K562 (cell line): ENCODE results near the gene CD38. TPM values are rescaled to one million over a fixed set of nuclear protein-coding genes. Genes with fewer than 3 reads are reported as not detected.

Experiments used
- ATAC-seq: fragments of 200-7000 bp; cut with Tn5 transposase; 3 replicates; pipeline ENCODE4 v1.9.1; 2020; ENCODE audit warnings: moderate library complexity
- BruUV-seq: library from RNA; stranded (reverse); fragments of 400-500 nt; replicated peaks from 2 replicates; lab custom pipeline; 2021; lab: Mats Ljungman, UMichigan
- CTCF ChIA-PET: fragments of 300-600 bp; formaldehyde crosslinking; extraction: SDS; loops from one replicate; lab custom pipeline; 2021; ENCODE audit warnings: low intra/inter-chr PET ratio; lab: Yijun Ruan, JAX
- POLR2A ChIA-PET: fragments of 300-600, 350-650 bp; sonication (Branson Sonifier 250); formaldehyde crosslinking; extraction: SDS; loops from one replicate; lab custom pipeline; 2021; ENCODE audit warnings: antibody characterized with exemption, inconsistent platforms; lab: Yijun Ruan, JAX
- DNase-seq, 4 experiments: peaks; one replicate each; pipeline versions ENCODE4 v3.0.0 to v3.0.0-alpha.2; 2011 to 2018; ENCODE audit warnings: low spot score in 3 of 4, mixed read lengths in 3 of 4; ENCODE audit errors: extremely low read depth in 1 of 4
- FAIRE-seq: peaks from 2 replicates; lab custom pipeline; 2011; peaks lifted over from hg19 to GRCh38; lab: Jason Lieb, UNC
- H2AFZ ChIP-seq: 2 replicates; pipeline ENCODE4 v1.6.0; 2011; ENCODE audit warnings: low read depth, low read length, control low read depth, inconsistent platforms
- H3K27ac ChIP-seq: fragments of 200-600 bp; 3 replicates; pipeline ENCODE4 v1.8.0; 2011; ENCODE audit warnings: low read depth, mild to moderate bottlenecking, control low read depth, inconsistent platforms, low read length, moderate library complexity, mixed read lengths; ENCODE audit errors: extremely low read depth
- H3K27me3 ChIP-seq, 2 experiments: fragments of 300-600 bp in 1 of 2; 2 replicates in 1 of 2; 3 replicates in 1 of 2; pipeline versions ENCODE4 v1.6.0 to v1.8.0; 2011; ENCODE audit warnings: inconsistent platforms in 2 of 2, low read length in 2 of 2, mild to moderate bottlenecking in 1 of 2, mixed read lengths in 1 of 2, moderate library complexity in 1 of 2; ENCODE audit not compliant: control insufficient read depth in 2 of 2, insufficient read depth in 2 of 2
- H3K36me3 ChIP-seq: fragments of 300-600 bp; 3 replicates; pipeline ENCODE4 v1.8.0; 2011; ENCODE audit warnings: mild to moderate bottlenecking, low read length, inconsistent platforms; ENCODE audit not compliant: control insufficient read depth, insufficient read depth
- H3K4me1 ChIP-seq, 2 experiments: fragments of 200-600 bp in 1 of 2; replicated peaks in 1 of 2; 2 replicates in 1 of 2; 3 replicates in 1 of 2; pipeline versions ENCODE4 v1.5.1 to v1.8.0; 2011; ENCODE audit warnings: inconsistent platforms in 2 of 2, low read length in 2 of 2, mild to moderate bottlenecking in 1 of 2, mixed read lengths in 1 of 2, moderate library complexity in 1 of 2; ENCODE audit not compliant: control insufficient read depth in 2 of 2, insufficient read depth in 2 of 2
- H3K4me2 ChIP-seq: 2 replicates; pipeline ENCODE4 v1.6.1; 2011; ENCODE audit warnings: low read length, control low read depth, inconsistent platforms, mixed read lengths; ENCODE audit not compliant: insufficient read depth
- H3K4me3 ChIP-seq: fragments of 200-600 bp; sonication (generic), shearing (Covaris generic); 2 replicates; pipeline ENCODE4 v1.5.1; 2016; ENCODE audit warnings: control low read depth, inconsistent platforms
- H3K79me2 ChIP-seq: fragments of 200-600 bp; 3 replicates; pipeline ENCODE4 v1.8.0; 2011; ENCODE audit warnings: low read length, inconsistent platforms; ENCODE audit not compliant: control insufficient read depth, insufficient read depth
- H3K9ac ChIP-seq, 2 experiments: 2 replicates each; pipeline versions ENCODE4 v1.6.0 to v1.6.1; 2011; ENCODE audit warnings: low read depth in 2 of 2, low read length in 2 of 2, control low read depth in 1 of 2, inconsistent platforms in 1 of 2, mild to moderate bottlenecking in 1 of 2, mixed read lengths in 1 of 2; ENCODE audit not compliant: insufficient read depth in 1 of 2
- H3K9me1 ChIP-seq: one replicate; pipeline ENCODE4 v1.6.0; 2011; ENCODE audit warnings: inconsistent platforms, mild to moderate bottlenecking, low read length, moderate library complexity; ENCODE audit not compliant: control insufficient read depth, insufficient read depth
- H3K9me3 ChIP-seq: replicated peaks from 2 replicates; pipeline ENCODE4 v1.5.1; 2011; ENCODE audit warnings: low read depth, low read length, inconsistent platforms; ENCODE audit not compliant: control insufficient read depth, insufficient read depth
- H4K20me1 ChIP-seq: replicated peaks from 2 replicates; pipeline ENCODE4 v1.6.1; 2011; ENCODE audit warnings: low read length, inconsistent platforms, mixed read lengths; ENCODE audit not compliant: control insufficient read depth, insufficient read depth
- CHD7 ChIP-seq: fragments of 200-600 bp; sonication (generic); IDR thresholded peaks from one replicate; pipeline ENCODE4 v1.6.1; 2012; ENCODE audit warnings: mild to moderate bottlenecking, low read depth, low read length, inconsistent platforms
- ELK3 ChIP-seq: fragments of 450-650 bp; formaldehyde crosslinking; IDR thresholded peaks from 2 replicates; pipeline ENCODE4 v1.4.0; 2020; ENCODE audit warnings: mild to moderate bottlenecking
- HOMEZ ChIP-seq: fragments of 250-450 bp; sonication (Bioruptor Pico); IDR thresholded peaks from 2 replicates; pipeline ENCODE4 v1.4.0; 2020; ENCODE audit warnings: mild to moderate bottlenecking, moderate library complexity
- LARP7 ChIP-seq: fragments of 450-650 bp; IDR thresholded peaks from 2 replicates; pipeline ENCODE4 v1.6.1; 2016
- LEF1 ChIP-seq: fragments of 450-650 bp; IDR thresholded peaks from 2 replicates; pipeline ENCODE4 v1.6.1; 2016; ENCODE audit warnings: mild to moderate bottlenecking
- RBM22 ChIP-seq: fragments of 200-400 bp; formaldehyde crosslinking; IDR thresholded peaks from 2 replicates; pipeline ENCODE4 v1.6.1; 2018; ENCODE audit warnings: low read length, low read depth; ENCODE audit not compliant: poor library complexity, severe bottlenecking
- ZC3H8 ChIP-seq: fragments of 450-650 bp; IDR thresholded peaks from 2 replicates; pipeline ENCODE4 v1.6.1; 2017
- ZFPM2 ChIP-seq: fragments of 250-450 bp; sonication (Bioruptor Pico); IDR thresholded peaks from 2 replicates; pipeline ENCODE4 v1.5.1; 2022; ENCODE audit warnings: mild to moderate bottlenecking
- WGBS: fragments of 100-300 bp; shearing (Covaris generic); methylation state at CpG from one replicate; pipeline ENCODE4 v1.1.6; 2016; ENCODE audit warnings: low coverage, mixed read lengths; ENCODE audit not compliant: insufficient coverage; ENCODE audit errors: missing lambda C conversion rate; 5-methylcytosine and 5-hydroxymethylcytosine counted together
- in situ Hi-C: fragments of 300-500 bp; cut with MboI; formaldehyde crosslinking; loops from 4 replicates; pipeline ENCODE4 v1.15.0; 2018; ENCODE audit warnings: inconsistent platforms, mixed read lengths
- intact Hi-C: fragments of 100-400 bp; cut with micrococcal nuclease; formaldehyde crosslinking; loops from 2 replicates; pipeline ENCODE4 v1.14.2; 2022
- polyA plus RNA-seq, 8 experiments: library from polyadenylated mRNA; depleted of rRNA in 4 of 8; stranded (reverse) in 5 of 8; unstranded in 3 of 8; fragments of >200 nt; fragmentation: Nextera tagmentation in 2 of 8; fragmentation: Illumina TruSeq in 1 of 8; extraction: Ambion mirVana in 2 of 8; extraction: Trizol in 1 of 8; gene quantifications; 2 replicates each; pipeline versions ENCODE4 v1.2.1 to v1.2.3, GENCODE V29; 2011 to 2014; ENCODE audit warnings: inconsistent platforms in 1 of 8, missing spikeins in 1 of 8
- total RNA-seq, 7 experiments: library from RNA; depleted of rRNA in 6 of 7; stranded (reverse); fragments of >200 nt in 6 of 7; fragmentation: Illumina TruSeq in 2 of 7; extraction: Trizol in 2 of 7; gene quantifications; 2 replicates each; pipeline versions ENCODE4 v1.2.1 to v1.2.3, GENCODE V29; 2011 to 2021; ENCODE audit warnings: low replicate concordance in 1 of 7

Gene CD38
- total and polyA plus RNA-seq, 9 of the 15 experiments (the other 6 are each of a cell fraction or from before 2014, with no cell fraction given) = 0.04 to 0.06 (median 0.04) TPM; not detected in 5

GRCh38 chr4:15765910-15766697 is 12.0 kb upstream of the CD38 start:
- ChIA-PET POLR2A (interaction anchor here (0.6 kb wide), 1 partner anchor 488 kb away, joined by 3 read pairs; no protein-coding TSS in a partner anchor), CTCF (no interaction called here)
- Histone ChIP-seq H3K4me2 (no peak overlapping the region), H3K79me2 (no peaks in the 10 kb centered on the region), H3K27ac (no peak overlapping the region), H2AFZ (no peak overlapping the region), H3K4me1 (no peaks in the 10 kb centered on the region), H3K9ac (no peak overlapping the region), H3K9me3 (no peaks in the 10 kb centered on the region), H3K9me1 (no peaks in the 10 kb centered on the region), H4K20me1 (no peaks in the 10 kb centered on the region), H3K27me3 (peaks cover 15 to 18% of the 10 kb centered on the region in 2 experiments), H3K4me3 (no peak overlapping the region), H3K36me3 (no peaks in the 10 kb centered on the region)
- ATAC-seq = no peak
- intact Hi-C loops (no loop called here), in situ Hi-C loops (no loop called here)
- WGBS = 1% methylated on average over 6 of the region's 6 CpGs
- BruUV-seq = no TSS peak
- no peak for FAIRE-seq
- no peak for DNase-seq
- TF ChIP-seq ZC3H8 (no peak), LARP7 (no peak), RBM22 (no peak), ELK3 (CRISPR knock-in tag) (no peak), HOMEZ (no peak), CHD7 (no peak), LEF1 (no peak), ZFPM2 (CRISPR knock-in tag) (no peak)
